ENCODE measurements around the gene CARMIL3. TPM values are rescaled to one million over a fixed set of nuclear protein-coding genes. Genes with fewer than 3 reads are reported as not detected.
"Not testable (repeated sequence)": the region's sequence is repeated elsewhere in the genome, so short reads cannot be mapped to it uniquely, and the experiment has no call there.

Gene CARMIL3, protein sequence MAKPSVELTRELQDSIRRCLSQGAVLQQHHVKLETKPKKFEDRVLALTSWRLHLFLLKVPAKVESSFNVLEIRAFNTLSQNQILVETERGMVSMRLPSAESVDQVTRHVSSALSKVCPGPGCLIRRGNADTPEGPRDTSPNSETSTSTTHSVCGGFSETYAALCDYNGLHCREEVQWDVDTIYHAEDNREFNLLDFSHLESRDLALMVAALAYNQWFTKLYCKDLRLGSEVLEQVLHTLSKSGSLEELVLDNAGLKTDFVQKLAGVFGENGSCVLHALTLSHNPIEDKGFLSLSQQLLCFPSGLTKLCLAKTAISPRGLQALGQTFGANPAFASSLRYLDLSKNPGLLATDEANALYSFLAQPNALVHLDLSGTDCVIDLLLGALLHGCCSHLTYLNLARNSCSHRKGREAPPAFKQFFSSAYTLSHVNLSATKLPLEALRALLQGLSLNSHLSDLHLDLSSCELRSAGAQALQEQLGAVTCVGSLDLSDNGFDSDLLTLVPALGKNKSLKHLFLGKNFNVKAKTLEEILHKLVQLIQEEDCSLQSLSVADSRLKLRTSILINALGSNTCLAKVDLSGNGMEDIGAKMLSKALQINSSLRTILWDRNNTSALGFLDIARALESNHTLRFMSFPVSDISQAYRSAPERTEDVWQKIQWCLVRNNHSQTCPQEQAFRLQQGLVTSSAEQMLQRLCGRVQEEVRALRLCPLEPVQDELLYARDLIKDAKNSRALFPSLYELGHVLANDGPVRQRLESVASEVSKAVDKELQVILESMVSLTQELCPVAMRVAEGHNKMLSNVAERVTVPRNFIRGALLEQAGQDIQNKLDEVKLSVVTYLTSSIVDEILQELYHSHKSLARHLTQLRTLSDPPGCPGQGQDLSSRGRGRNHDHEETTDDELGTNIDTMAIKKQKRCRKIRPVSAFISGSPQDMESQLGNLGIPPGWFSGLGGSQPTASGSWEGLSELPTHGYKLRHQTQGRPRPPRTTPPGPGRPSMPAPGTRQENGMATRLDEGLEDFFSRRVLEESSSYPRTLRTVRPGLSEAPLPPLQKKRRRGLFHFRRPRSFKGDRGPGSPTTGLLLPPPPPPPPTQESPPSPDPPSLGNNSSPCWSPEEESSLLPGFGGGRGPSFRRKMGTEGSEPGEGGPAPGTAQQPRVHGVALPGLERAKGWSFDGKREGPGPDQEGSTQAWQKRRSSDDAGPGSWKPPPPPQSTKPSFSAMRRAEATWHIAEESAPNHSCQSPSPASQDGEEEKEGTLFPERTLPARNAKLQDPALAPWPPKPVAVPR (N-terminal part only)
- polyA plus RNA-seq = 43.6 and 49.3 TPM in 2 replicates
- polyA minus RNA-seq = 33.0 and 36.0 TPM in 2 replicates

DNA sequence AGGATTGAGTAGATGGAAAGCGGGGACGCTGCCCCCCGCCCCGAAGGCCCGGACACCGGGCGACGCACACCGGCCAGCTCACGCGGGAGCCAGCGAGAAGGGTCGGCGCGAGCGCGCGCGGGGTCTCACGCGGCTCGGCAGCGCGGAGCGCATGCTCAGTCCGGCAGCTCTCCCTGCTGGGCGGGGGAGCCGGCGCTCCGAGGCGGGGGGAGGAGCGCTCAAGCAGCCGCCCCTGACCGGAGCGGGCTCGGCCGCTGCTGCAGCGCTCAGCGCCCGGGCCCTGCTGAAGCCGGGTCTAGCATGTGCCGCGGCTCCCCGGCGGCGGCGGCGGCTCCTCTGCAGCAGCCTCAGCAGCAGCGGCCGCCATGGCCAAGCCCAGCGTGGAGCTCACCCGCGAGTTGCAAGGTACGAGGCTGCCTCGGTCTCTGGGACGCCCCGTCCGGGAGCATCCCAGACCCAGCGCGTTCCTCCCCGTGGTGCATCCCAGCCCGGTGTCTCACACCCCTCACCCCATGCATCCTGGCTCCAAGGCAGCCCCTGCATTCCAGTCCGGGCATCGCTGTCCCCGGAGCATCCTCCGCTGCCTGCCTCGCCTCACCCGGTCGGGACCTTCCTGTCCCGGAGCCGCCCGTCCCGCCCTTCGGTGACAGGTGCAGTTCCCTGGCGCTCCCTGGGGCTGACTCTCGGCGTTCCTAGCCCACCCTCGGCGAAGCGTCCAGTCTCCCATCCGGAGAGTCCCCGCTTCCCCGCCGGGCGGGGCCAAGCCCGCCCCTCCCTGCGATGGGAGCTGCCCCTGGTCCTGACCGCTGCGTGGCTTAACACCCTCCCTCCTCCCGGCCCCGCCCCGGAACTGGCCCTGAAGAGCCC lies at the start of gene CARMIL3:
Gene CARMIL3, plus strand, starts transcription at position 221 of the 867 bp plus-strand sequence. Its CDS starts 145 bp downstream, at position 366.
- Histone ChIP-seq H2AFZ (ENCODE audit: low read depth, low read length) (peak within 1 kb of the TSS; percentile 94), H3K9me3 (ENCODE audit: low read length) (no peaks in the 10 kb centered on the region), H3K9me2 (ENCODE audit: insufficient read depth, low read length) (no peaks in the 10 kb centered on the region), H3K36me3 (ENCODE audit: insufficient read depth, low read length) (no peaks in the 10 kb centered on the region), H3K9ac (ENCODE audit: low read length) (peak within 1 kb of the TSS; percentile 94), H4K20me1 (ENCODE audit: insufficient read depth) (no peaks in the 10 kb centered on the region), H3K27me3 (ENCODE audit: insufficient read depth, low read depth, low read length) (no peaks in the 10 kb centered on the region), H3F3A (ENCODE audit: insufficient read depth, low read length, poor library complexity, severe bottlenecking) (no peaks in the 10 kb centered on the region), H3K4me2 (ENCODE audit: low read length) (peak within 1 kb of the TSS; percentile 82), H3K4me3 (ENCODE audit: low read length) (peak within 1 kb of the TSS; percentile 99), H3K79me2 (replicated peaks; ENCODE audit: insufficient read depth, low read length) (peaks cover 11% of the 10 kb centered on the region), H3K27ac (ENCODE audit: low read length) (peak within 1 kb of the TSS; percentile 82)
- TF ChIP-seq EZH2 (IDR thresholded peaks at IDR 0.05; ENCODE audit: borderline replicate concordance, insufficient read depth, low read length, poor library complexity, severe bottlenecking) = no peak
- TF ChIP-seq, protein P1, sequence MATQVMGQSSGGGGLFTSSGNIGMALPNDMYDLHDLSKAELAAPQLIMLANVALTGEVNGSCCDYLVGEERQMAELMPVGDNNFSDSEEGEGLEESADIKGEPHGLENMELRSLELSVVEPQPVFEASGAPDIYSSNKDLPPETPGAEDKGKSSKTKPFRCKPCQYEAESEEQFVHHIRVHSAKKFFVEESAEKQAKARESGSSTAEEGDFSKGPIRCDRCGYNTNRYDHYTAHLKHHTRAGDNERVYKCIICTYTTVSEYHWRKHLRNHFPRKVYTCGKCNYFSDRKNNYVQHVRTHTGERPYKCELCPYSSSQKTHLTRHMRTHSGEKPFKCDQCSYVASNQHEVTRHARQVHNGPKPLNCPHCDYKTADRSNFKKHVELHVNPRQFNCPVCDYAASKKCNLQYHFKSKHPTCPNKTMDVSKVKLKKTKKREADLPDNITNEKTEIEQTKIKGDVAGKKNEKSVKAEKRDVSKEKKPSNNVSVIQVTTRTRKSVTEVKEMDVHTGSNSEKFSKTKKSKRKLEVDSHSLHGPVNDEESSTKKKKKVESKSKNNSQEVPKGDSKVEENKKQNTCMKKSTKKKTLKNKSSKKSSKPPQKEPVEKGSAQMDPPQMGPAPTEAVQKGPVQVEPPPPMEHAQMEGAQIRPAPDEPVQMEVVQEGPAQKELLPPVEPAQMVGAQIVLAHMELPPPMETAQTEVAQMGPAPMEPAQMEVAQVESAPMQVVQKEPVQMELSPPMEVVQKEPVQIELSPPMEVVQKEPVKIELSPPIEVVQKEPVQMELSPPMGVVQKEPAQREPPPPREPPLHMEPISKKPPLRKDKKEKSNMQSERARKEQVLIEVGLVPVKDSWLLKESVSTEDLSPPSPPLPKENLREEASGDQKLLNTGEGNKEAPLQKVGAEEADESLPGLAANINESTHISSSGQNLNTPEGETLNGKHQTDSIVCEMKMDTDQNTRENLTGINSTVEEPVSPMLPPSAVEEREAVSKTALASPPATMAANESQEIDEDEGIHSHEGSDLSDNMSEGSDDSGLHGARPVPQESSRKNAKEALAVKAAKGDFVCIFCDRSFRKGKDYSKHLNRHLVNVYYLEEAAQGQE (IDR thresholded peaks at IDR 0.05; ENCODE audit: borderline replicate concordance) = no peak
- peak; percentile 76 for TF ChIP-seq POLR2AphosphoS5 (IDR thresholded peaks at IDR 0.05)
- TF ChIP-seq, protein P2, sequence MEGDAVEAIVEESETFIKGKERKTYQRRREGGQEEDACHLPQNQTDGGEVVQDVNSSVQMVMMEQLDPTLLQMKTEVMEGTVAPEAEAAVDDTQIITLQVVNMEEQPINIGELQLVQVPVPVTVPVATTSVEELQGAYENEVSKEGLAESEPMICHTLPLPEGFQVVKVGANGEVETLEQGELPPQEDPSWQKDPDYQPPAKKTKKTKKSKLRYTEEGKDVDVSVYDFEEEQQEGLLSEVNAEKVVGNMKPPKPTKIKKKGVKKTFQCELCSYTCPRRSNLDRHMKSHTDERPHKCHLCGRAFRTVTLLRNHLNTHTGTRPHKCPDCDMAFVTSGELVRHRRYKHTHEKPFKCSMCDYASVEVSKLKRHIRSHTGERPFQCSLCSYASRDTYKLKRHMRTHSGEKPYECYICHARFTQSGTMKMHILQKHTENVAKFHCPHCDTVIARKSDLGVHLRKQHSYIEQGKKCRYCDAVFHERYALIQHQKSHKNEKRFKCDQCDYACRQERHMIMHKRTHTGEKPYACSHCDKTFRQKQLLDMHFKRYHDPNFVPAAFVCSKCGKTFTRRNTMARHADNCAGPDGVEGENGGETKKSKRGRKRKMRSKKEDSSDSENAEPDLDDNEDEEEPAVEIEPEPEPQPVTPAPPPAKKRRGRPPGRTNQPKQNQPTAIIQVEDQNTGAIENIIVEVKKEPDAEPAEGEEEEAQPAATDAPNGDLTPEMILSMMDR (IDR thresholded peaks at IDR 0.05; ENCODE audit: poor library complexity, severe bottlenecking) = no peak
- TF ChIP-seq MXI1 (conservative IDR thresholded peaks at IDR 0.05; ENCODE audit: poor library complexity, severe bottlenecking) = peak; percentile 90
- no peak for TF ChIP-seq RAD21 (conservative IDR thresholded peaks at IDR 0.05)
- TF ChIP-seq EP300 (conservative IDR thresholded peaks at IDR 0.05; ENCODE audit: poor library complexity, severe bottlenecking) = peak; percentile 48
- no peak for TF ChIP-seq TAF1 (IDR thresholded peaks at IDR 0.05; ENCODE audit: low read depth)
- TF ChIP-seq SMC3 (conservative IDR thresholded peaks at IDR 0.05; ENCODE audit: poor library complexity) = peak; percentile 36

DNA sequence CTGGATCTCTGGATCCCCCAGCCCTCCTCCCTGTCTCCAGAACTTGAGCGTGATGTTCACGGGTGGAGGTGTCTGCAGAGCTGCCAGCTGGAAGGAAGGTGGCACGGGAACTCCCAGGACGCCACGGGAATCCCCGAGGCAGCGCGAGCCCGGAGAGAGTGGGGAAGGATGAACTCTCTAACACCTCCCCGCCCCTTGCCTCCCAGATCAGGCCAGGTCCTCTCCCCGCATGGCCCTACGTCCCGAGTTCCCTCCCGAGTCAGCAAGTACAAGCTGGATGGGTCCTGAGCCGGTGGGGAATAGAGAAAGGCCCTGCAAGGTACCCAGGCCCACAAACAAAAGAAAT lies 45.4 kb upstream of the CARMIL3 start:
- not testable (repeated sequence) for H3K4me2 ChIP-seq (ENCODE audit: low read length); H3F3A ChIP-seq (ENCODE audit: insufficient read depth, low read length, poor library complexity, severe bottlenecking); H3K27me3 ChIP-seq (ENCODE audit: insufficient read depth, low read depth, low read length); H3K9ac ChIP-seq (ENCODE audit: low read length); H4K20me1 ChIP-seq (ENCODE audit: insufficient read depth); H3K4me3 ChIP-seq (ENCODE audit: low read length); H3K27ac ChIP-seq (ENCODE audit: low read length); H3K36me3 ChIP-seq (ENCODE audit: insufficient read depth, low read length); H3K9me2 ChIP-seq (ENCODE audit: insufficient read depth, low read length); H3K9me3 ChIP-seq (ENCODE audit: low read length); H2AFZ ChIP-seq (ENCODE audit: low read depth, low read length); H3K79me2 ChIP-seq (replicated peaks; ENCODE audit: insufficient read depth, low read length)

DNA sequence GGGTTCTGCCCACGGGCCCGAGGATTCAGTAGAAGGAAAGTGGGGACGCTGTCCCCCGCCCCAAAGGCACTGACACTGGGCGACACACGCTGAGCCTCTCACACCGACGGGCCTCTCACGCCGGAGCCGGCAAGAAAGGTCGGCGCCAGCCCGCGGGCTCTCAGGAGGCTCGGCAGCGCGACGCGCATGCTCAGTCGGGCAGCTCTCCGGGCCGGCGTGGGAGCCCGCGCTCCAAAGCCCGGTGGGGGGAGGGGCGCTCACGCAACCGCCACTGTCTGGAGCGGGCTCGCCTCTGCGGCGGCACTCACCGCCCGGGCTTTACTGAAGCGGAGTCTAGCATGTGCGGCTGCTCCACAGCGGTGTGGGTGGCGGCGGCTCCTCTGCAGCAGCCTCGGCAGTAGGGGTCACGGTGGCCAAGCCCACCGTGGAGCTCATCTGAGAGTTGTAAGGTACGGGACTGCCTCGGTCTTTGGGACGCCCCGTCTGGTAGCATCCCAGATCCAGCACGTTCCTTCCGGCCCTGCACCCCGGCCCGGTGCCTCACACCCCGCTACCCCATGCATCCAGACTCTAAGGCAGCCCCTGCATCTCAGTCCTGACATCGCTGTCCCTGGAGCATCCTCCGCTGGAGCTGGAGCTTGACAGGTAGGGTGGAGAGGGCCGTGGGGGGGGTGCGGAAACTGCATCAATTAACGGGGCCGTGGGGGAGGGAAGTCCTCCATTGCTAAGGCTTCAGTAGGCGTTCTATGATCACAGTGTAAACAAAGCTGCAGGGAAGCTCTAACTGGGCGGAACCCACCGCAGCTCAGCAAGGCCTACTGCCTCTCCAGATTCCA lies 44.8 kb upstream of the CARMIL3 start:
- not testable (repeated sequence) for H3K4me2 ChIP-seq (ENCODE audit: low read length); H3K79me2 ChIP-seq (replicated peaks; ENCODE audit: insufficient read depth, low read length); H3K27ac ChIP-seq (ENCODE audit: low read length); H4K20me1 ChIP-seq (ENCODE audit: insufficient read depth); H3K9me3 ChIP-seq (ENCODE audit: low read length); H3K9ac ChIP-seq (ENCODE audit: low read length); H3K9me2 ChIP-seq (ENCODE audit: insufficient read depth, low read length); H3F3A ChIP-seq (ENCODE audit: insufficient read depth, low read length, poor library complexity, severe bottlenecking); H3K4me3 ChIP-seq (ENCODE audit: low read length); H3K27me3 ChIP-seq (ENCODE audit: insufficient read depth, low read depth, low read length); H2AFZ ChIP-seq (ENCODE audit: low read depth, low read length); H3K36me3 ChIP-seq (ENCODE audit: insufficient read depth, low read length)

Data from neural cell (in vitro differentiated cells).